Stimulated activated CD4-positive, alpha-beta T cell treated with anti-CD3 and anti-CD28 coated beads, Interleukin-1b, Interleukin-23, amount 100 ng/mL, for 4 hours (primary cell): Measurements from ENCODE around the gene CLEC4C.

Experiments used
- DNase-seq, 2 donors: peaks; one replicate each; pipeline ENCODE4 v3.0.0-alpha.2; 2020; ENCODE audit warnings: low read depth in 2 of 2

The CLEC4C gene

GRCh38 chr12:7723926-7724325 is 23.2 kb downstream of the CLEC4C start:
- no peak for DNase-seq

- DNase-seq = no peak
These were observed 27.0 kb downstream of the CLEC4C start for GRCh38 chr12:7719946-7720730.

- no peak for DNase-seq
These were observed 30.8 kb downstream of the CLEC4C start for GRCh38 chr12:7716381-7716780.

- no peak for DNase-seq
These were observed 34.2 kb downstream of the CLEC4C start for GRCh38 chr12:7712841-7713442.

- no peak for DNase-seq
These were observed 36.0 kb downstream of the CLEC4C start, which contains the start of gene DPPA3 for GRCh38 chr12:7711133-7711532. TSS of gene DPPA3 (plus strand) at chr12:7711433. CDS start at chr12:7711571, 138 bp downstream.

- DNase-seq = no peak
These were observed 37.1 kb downstream of the CLEC4C start for GRCh38 chr12:7709969-7710675.

GRCh38 chr12:7705846-7706245 is 41.3 kb downstream of the CLEC4C start:
- DNase-seq = no peak

- DNase-seq = no peak
These were observed 51.5 kb downstream of the CLEC4C start, which contains the start of gene GDF3 for GRCh38 chr12:7695566-7696197. TSS of gene GDF3 (minus strand) at chr12:7695775. CDS start at chr12:7695728, 47 bp downstream.

GRCh38 chr12:7695237-7695560 is 52.0 kb downstream of the CLEC4C start:
- no peak for DNase-seq

GRCh38 chr12:7694556-7695236 is 52.5 kb downstream of the CLEC4C start:
- DNase-seq = no peak

- DNase-seq = no peak
These were observed 53.4 kb downstream of the CLEC4C start for GRCh38 chr12:7693793-7694192.

- no peak for DNase-seq
These were observed 65.6 kb downstream of the CLEC4C start for GRCh38 chr12:7681535-7681934.
